ENCODE results near the gene SSH2.

- TF ChIP-seq GATA2 (IDR thresholded peaks at IDR 0.05; ENCODE audit: low read depth, low read length), result no peak
- TF ChIP-seq GATA3 (IDR thresholded peaks at IDR 0.05; ENCODE audit: low read depth, low read length), result no peak
Measured at GRCh38 chr17:29847527-29848400, 82.3 kb downstream of the SSH2 start.
